ENCODE results near the gene CBLB.

GRCh38 chr3:105827959-105828358, 40.9 kb downstream of the CBLB start:
- TF ChIP-seq CTCF (IDR thresholded peaks at IDR 0.05) (no peak), POLR2A (IDR thresholded peaks at IDR 0.05) (no peak)
